ENCODE results near the gene NOX5.
"Not testable (repeated sequence)": the region's sequence is repeated elsewhere in the genome, so short reads cannot be mapped to it uniquely, and the experiment has no call there.

The NOX5 gene

GRCh38 chr15:69058830-69059556, 44.5 kb downstream of the NOX5 start:
- peak; percentile 87 for DNase-seq (ENCODE audit: low spot score)

- DNase-seq (ENCODE audit: low spot score): peak; percentile 20
Observed at GRCh38 chr15:69059557-69059943, 45.1 kb downstream of the NOX5 start.

- DNase-seq (ENCODE audit: low spot score): no peak
Observed at GRCh38 chr15:69060041-69060481, 45.6 kb downstream of the NOX5 start.

- no peak for DNase-seq (ENCODE audit: low spot score)
Observed at GRCh38 chr15:69060744-69061143, 46.2 kb downstream of the NOX5 start.

- DNase-seq (ENCODE audit: low spot score): no peak
Observed at GRCh38 chr15:69061414-69061842, 46.9 kb downstream of the NOX5 start.

- DNase-seq (ENCODE audit: low spot score): no peak
Observed at GRCh38 chr15:69064649-69065048, 50.2 kb downstream of the NOX5 start.

- DNase-seq (ENCODE audit: low spot score): no peak
Observed at GRCh38 chr15:69066007-69066995, 51.8 kb downstream of the NOX5 start.

GRCh38 chr15:69067296-69067695, 52.8 kb downstream of the NOX5 start:
- no peak for DNase-seq (ENCODE audit: low spot score)

- no peak for DNase-seq (ENCODE audit: low spot score)
Observed at GRCh38 chr15:69068157-69068556, 53.7 kb downstream of the NOX5 start.

GRCh38 chr15:69069290-69069689, 54.8 kb downstream of the NOX5 start:
- DNase-seq (ENCODE audit: low spot score): not testable (repeated sequence)

- no peak for DNase-seq (ENCODE audit: low spot score)
Observed at GRCh38 chr15:69069996-69070395, 55.5 kb downstream of the NOX5 start.

- no peak for DNase-seq (ENCODE audit: low spot score)
Observed at GRCh38 chr15:69070396-69070795, 55.9 kb downstream of the NOX5 start.

- DNase-seq (ENCODE audit: low spot score): no peak
Observed at GRCh38 chr15:69071260-69071659, 56.8 kb downstream of the NOX5 start.

GRCh38 chr15:69072906-69073305, 58.4 kb downstream of the NOX5 start:
- DNase-seq (ENCODE audit: low spot score): no peak

- no peak for DNase-seq (ENCODE audit: low spot score)
Observed at GRCh38 chr15:69074001-69074842, 59.7 kb downstream of the NOX5 start.

- DNase-seq (ENCODE audit: low spot score): no peak
Observed at GRCh38 chr15:69074843-69075224, 60.3 kb downstream of the NOX5 start.

GRCh38 chr15:69075440-69075839, 60.9 kb downstream of the NOX5 start:
- DNase-seq (ENCODE audit: low spot score): no peak

GRCh38 chr15:69076756-69077155, 62.3 kb downstream of the NOX5 start:
- DNase-seq (ENCODE audit: low spot score): peak; percentile 27

GRCh38 chr15:69078638-69079037, 64.1 kb downstream of the NOX5 start:
- DNase-seq (ENCODE audit: low spot score): no peak

GRCh38 chr15:69080295-69081248, 66.1 kb downstream of the NOX5 start:
- no peak for DNase-seq (ENCODE audit: low spot score)
